Activated CD4-positive, alpha-beta T cell treated with anti-CD3 and anti-CD28 coated beads for 36 hours (primary cell): ENCODE results near the gene NMS. TPM values are rescaled to one million over a fixed set of nuclear protein-coding genes. Genes with fewer than 3 reads are reported as not detected.
"Not testable (repeated sequence)": the region's sequence is repeated elsewhere in the genome, so short reads cannot be mapped to it uniquely, and the experiment has no call there.

Experiments
- ATAC-seq: fragments of 200-7000 bp; cut with Tn5 transposase; one replicate; pipeline ENCODE4 v1.10.0; 2021; ENCODE audit warnings: mild to moderate bottlenecking, moderate library complexity
- CTCF ChIA-PET: fragments of 350-600 bp; sonication (Branson Sonifier 250); formaldehyde crosslinking; loops from one replicate; lab custom pipeline; 2021; ENCODE audit warnings: antibody characterized with exemption; lab: Charles Lee
- POLR2A ChIA-PET: fragments of 350-600 bp; sonication (Branson Sonifier 250); formaldehyde crosslinking; loops from one replicate; lab custom pipeline; 2021; ENCODE audit warnings: antibody characterized with exemption, inconsistent platforms; lab: Charles Lee
- DNase-seq: peaks from one replicate; pipeline ENCODE4 v3.0.0-alpha.2; 2020
- H3K27ac Mint-ChIP-seq: one replicate; pipeline ENCODE4 v1.8.0; 2021; ENCODE audit warnings: mixed read lengths
- H3K27me3 Mint-ChIP-seq: one replicate; pipeline ENCODE4 v1.8.0; 2021; ENCODE audit warnings: mixed read lengths
- H3K36me3 Mint-ChIP-seq: one replicate; pipeline ENCODE4 v1.8.0; 2021; ENCODE audit warnings: low read depth, mixed read lengths
- H3K4me1 Mint-ChIP-seq: one replicate; pipeline ENCODE4 v1.8.0; 2021; ENCODE audit warnings: mixed read lengths
- H3K4me3 Mint-ChIP-seq: one replicate; pipeline ENCODE4 v1.8.0; 2021; ENCODE audit warnings: mild to moderate bottlenecking, moderate library complexity, mixed read lengths
- H3K9me3 Mint-ChIP-seq: one replicate; pipeline ENCODE4 v1.8.0; 2021; ENCODE audit warnings: low read depth, mixed read lengths
- intact Hi-C, 2 experiments: fragments of 100-400 bp; cut with DNase I in 1 of 2; cut with micrococcal nuclease in 1 of 2; formaldehyde crosslinking; loops; one replicate each; pipeline versions ENCODE4 v1.14.2 to v1.15.1; 2022 to 2024; cut with DNase I, micrococcal nuclease
- total RNA-seq, 2 experiments: library from RNA; stranded (reverse); gene quantifications; one replicate each; pipeline ENCODE4 v1.2.3, GENCODE V29; 2021

The NMS gene
- total RNA-seq, 2 experiments from 2014 or later, result not detected

DNA sequence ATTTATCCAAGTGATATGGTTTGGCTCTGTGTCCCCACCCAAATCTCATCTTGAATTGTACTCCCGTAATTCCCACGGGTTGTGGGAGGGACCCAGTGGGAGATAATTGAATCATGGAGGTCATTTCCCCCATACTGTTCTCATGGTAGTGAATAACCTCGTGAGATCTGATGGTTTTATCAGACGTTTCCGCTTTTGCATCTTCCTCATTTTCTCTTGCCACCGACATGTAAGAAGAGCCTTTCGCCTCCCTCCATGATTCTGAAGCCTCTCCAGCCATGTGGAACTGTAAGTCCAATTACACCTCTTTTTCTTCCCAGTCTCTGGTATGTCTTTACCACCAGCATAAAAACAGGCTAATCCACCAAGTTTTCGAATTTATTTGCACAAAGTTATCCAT is 32.5 kb upstream of the NMS start:
- ChIA-PET POLR2A (no interaction called here), CTCF (no interaction called here)
- ATAC-seq, result no peak
- H3K27ac Mint-ChIP-seq, result no peak overlapping the region
- H3K27me3 Mint-ChIP-seq, result peaks cover 9% of the 10 kb centered on the region
- H3K9me3 Mint-ChIP-seq, result no peaks in the 10 kb centered on the region
- H3K36me3 Mint-ChIP-seq, result no peaks in the 10 kb centered on the region
- H3K4me1 Mint-ChIP-seq, result no peaks in the 10 kb centered on the region
- no peak overlapping the region for H3K4me3 Mint-ChIP-seq
- no peak for DNase-seq
- intact Hi-C loops, result no loop called here

DNA sequence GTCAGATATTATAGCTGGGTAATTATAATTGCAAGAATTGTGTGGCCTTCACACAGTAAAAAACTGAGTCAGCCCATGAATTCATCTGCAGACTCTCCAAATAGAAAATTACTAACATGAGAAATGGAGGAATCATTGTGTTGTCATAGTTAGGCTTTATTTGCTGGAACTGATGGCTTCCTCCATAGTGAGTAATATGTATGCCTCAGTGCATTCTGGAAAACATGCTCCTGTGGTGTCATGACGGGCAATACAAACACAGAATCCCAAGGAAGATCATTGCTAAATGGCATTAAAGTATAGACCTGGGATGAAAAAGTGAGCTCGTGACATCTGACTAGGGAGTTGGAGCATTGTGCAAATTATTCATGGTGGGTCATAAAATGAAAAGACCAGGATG is 23.6 kb upstream of the NMS start:
- intact Hi-C loops, result no loop called here
- Mint-ChIP-seq H3K27ac (no peak overlapping the region), H3K4me1 (no peaks in the 10 kb centered on the region), H3K27me3 (no peaks in the 10 kb centered on the region), H3K36me3 (no peaks in the 10 kb centered on the region), H3K4me3 (no peak overlapping the region), H3K9me3 (no peaks in the 10 kb centered on the region)
- ATAC-seq (no peak), DNase-seq (no peak)
- ChIA-PET POLR2A (no interaction called here), CTCF (interaction anchor here (0.7 kb wide), 1 partner anchor 226 kb away, joined by 4 read pairs; no protein-coding TSS in a partner anchor)

DNA sequence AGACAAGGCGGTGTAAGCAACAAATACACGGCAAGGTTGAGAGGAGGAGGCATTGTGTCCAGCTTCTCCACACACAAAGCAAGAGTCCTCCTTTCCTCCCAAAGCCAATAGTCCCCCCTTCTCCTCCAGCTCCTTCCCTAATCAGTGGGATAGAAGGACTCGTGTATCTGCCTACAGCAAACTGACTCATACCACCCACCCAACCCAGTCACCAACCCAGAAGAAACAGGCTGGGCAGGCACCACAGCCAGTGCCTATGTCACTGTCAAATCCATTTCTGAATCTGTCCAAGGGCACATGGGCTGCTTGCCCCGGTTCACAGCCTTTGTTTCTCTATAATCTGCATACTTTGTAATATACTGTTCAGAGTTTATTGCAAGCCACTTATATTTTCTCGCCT is 19.2 kb upstream of the NMS start:
- ChIA-PET CTCF (interaction anchor here (1.0 to 1.5 kb wide), 2 partner anchors 35 to 70 kb away, joined by 3 to 5 read pairs; no protein-coding TSS in a partner anchor), POLR2A (interaction anchor here (0.6 kb wide), 1 partner anchor 12 kb away, joined by 5 read pairs; no protein-coding TSS in a partner anchor)
- no peak for ATAC-seq
- H3K4me3 Mint-ChIP-seq, result no peak overlapping the region
- no peaks in the 10 kb centered on the region for H3K4me1 Mint-ChIP-seq
- DNase-seq, result peak; percentile 13
- no peaks in the 10 kb centered on the region for H3K27me3 Mint-ChIP-seq
- H3K9me3 Mint-ChIP-seq, result peaks cover 3% of the 10 kb centered on the region
- intact Hi-C loops, result no loop called here
- no peak overlapping the region for H3K27ac Mint-ChIP-seq
- no peaks in the 10 kb centered on the region for H3K36me3 Mint-ChIP-seq

GRCh38 chr2:100451734-100452133 is 18.5 kb upstream of the NMS start:
- no peak for DNase-seq
- POLR2A ChIA-PET, result no interaction called here
- CTCF ChIA-PET, result interaction anchor here (0.6 to 1.5 kb wide), 4 partner anchors 17 to 111 kb away, joined by 3 read pairs; no protein-coding TSS in a partner anchor
- no peak overlapping the region for H3K27ac Mint-ChIP-seq
- intact Hi-C loops, result no loop called here
- no peaks in the 10 kb centered on the region for H3K4me1 Mint-ChIP-seq
- no peak for ATAC-seq
- peaks cover 5% of the 10 kb centered on the region for H3K9me3 Mint-ChIP-seq
- H3K4me3 Mint-ChIP-seq, result no peak overlapping the region
- no peaks in the 10 kb centered on the region for H3K27me3 Mint-ChIP-seq
- no peaks in the 10 kb centered on the region for H3K36me3 Mint-ChIP-seq

DNA sequence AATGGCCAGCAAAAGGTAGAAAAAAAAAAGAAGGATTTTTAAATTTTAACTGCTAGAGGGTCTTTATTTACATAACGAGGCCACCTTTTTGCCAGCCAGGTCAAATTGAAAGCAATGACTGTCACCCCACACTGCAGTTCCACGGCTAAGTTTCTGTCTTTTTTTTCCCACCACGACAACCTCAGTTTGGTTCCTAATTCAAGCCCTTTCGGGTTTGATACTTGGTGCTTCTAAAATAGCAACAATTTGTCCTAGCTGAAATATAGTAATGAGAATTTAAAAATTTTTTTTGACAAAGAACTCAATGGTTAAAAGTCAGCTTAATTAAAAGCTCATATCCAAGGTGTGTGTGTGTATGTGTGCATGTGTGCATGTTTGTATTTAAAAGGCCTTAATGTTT is 16.4 kb upstream of the NMS start:
- Mint-ChIP-seq H3K4me1 (no peaks in the 10 kb centered on the region), H3K4me3 (no peak overlapping the region), H3K36me3 (no peaks in the 10 kb centered on the region), H3K9me3 (peaks cover 10% of the 10 kb centered on the region), H3K27ac (no peak overlapping the region), H3K27me3 (no peaks in the 10 kb centered on the region)
- CTCF ChIA-PET, result no interaction called here
- intact Hi-C loops, result no loop called here
- POLR2A ChIA-PET, result no interaction called here
- no peak for ATAC-seq
- no peak for DNase-seq

DNA sequence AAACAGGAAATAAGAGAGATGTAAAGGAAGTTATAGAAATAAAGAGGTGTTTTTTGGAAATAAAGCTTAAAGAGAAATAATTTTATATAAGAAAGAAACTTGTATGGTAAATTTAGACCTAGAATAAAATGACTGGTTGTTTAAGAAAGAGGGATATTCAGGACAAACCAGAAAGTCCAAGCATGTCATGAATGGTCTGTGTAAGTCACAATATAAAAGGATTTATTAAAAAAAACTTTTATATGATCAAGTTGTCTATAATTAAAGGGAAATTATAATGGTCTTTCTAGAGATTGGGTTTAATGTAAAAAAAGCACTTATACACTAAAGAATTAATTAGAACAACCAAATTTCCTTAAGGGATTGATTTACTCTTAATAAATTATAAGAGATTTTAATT is 13.9 kb upstream of the NMS start:
- ATAC-seq, DNase-seq, H3K4me3 Mint-ChIP-seq, H3K27ac Mint-ChIP-seq, H3K27me3 Mint-ChIP-seq, H3K4me1 Mint-ChIP-seq, intact Hi-C loops, H3K36me3 Mint-ChIP-seq: not testable (repeated sequence)
- H3K9me3 Mint-ChIP-seq, result peaks cover 14% of the 10 kb centered on the region
- CTCF ChIA-PET, result interaction anchor here (0.6 kb wide), 1 partner anchor 75 kb away, joined by 3 read pairs; no protein-coding TSS in a partner anchor
- POLR2A ChIA-PET, result interaction anchor here (0.7 kb wide), 1 partner anchor 8 kb away, joined by 3 read pairs; no protein-coding TSS in a partner anchor

- ATAC-seq (no peak), DNase-seq (no peak)
- no peak overlapping the region for H3K4me3 Mint-ChIP-seq
- H3K27ac Mint-ChIP-seq, result no peak overlapping the region
- intact Hi-C loops, result no loop called here
- peaks cover 11% of the 10 kb centered on the region for H3K9me3 Mint-ChIP-seq
- H3K27me3 Mint-ChIP-seq, result peaks cover 18% of the 10 kb centered on the region
- H3K4me1 Mint-ChIP-seq, result no peaks in the 10 kb centered on the region
- CTCF ChIA-PET, result interaction anchor here (0.6 to 1.4 kb wide), 4 partner anchors 10 to 747 kb away, joined by 3 to 4 read pairs (median 4); no protein-coding TSS in a partner anchor
- POLR2A ChIA-PET, result no interaction called here
- peaks cover 2% of the 10 kb centered on the region for H3K36me3 Mint-ChIP-seq
These were observed 9.3 kb upstream of the NMS start for GRCh38 chr2:100460904-100461530.

GRCh38 chr2:100470898-100471514 is 724 bp downstream of the NMS start:
- Mint-ChIP-seq H3K27ac (no peak overlapping the region), H3K9me3 (no peaks in the 10 kb centered on the region), H3K4me3 (no peak overlapping the region), H3K27me3 (peaks cover 28% of the 10 kb centered on the region), H3K36me3 (no peaks in the 10 kb centered on the region), H3K4me1 (no peaks in the 10 kb centered on the region)
- no peak for ATAC-seq
- ChIA-PET POLR2A (no interaction called here), CTCF (interaction anchor here (0.6 to 1.2 kb wide), 2 partner anchors 10 to 40 kb away, joined by 3 read pairs; no protein-coding TSS in a partner anchor)
- DNase-seq, result peak; percentile 36
- intact Hi-C loops, result no loop called here

DNA sequence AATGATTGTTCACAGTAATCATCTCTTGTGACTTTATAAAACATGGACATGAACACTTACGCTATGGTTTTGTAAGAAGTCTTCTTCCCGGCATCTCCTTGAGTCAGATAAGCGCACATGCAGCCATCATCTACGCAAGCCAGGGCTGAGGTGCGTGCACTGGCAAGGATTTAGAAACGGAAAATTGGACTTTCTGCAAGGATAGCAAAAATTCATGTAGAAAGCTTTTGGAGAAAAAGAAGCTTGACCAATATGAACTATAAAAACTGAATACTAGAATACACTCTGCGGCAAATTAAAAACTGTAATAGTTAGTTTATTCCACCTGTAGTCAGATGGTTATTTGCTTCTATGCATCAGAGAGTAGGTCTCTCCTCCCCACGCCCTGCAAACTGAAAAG is 6.3 kb downstream of the NMS start:
- ChIA-PET POLR2A (no interaction called here), CTCF (interaction anchor here (1.7 kb wide), 1 partner anchor 15 kb away, joined by 4 read pairs; no protein-coding TSS in a partner anchor)
- Mint-ChIP-seq H3K4me3 (no peak overlapping the region), H3K27me3 (peaks cover 11% of the 10 kb centered on the region), H3K36me3 (no peaks in the 10 kb centered on the region), H3K27ac (no peak overlapping the region), H3K9me3 (no peaks in the 10 kb centered on the region), H3K4me1 (no peaks in the 10 kb centered on the region)
- ATAC-seq (no peak), DNase-seq (no peak)
- intact Hi-C loops, result no loop called here

GRCh38 chr2:100482741-100483140 is 12.5 kb downstream of the NMS start:
- intact Hi-C loops, result no loop called here
- DNase-seq, result peak; percentile 12
- Mint-ChIP-seq H3K36me3 (no peaks in the 10 kb centered on the region), H3K9me3 (peaks cover 4% of the 10 kb centered on the region), H3K27me3 (peaks cover 2% of the 10 kb centered on the region), H3K27ac (no peak overlapping the region), H3K4me1 (no peaks in the 10 kb centered on the region), H3K4me3 (no peak overlapping the region)
- ChIA-PET POLR2A (no interaction called here), CTCF (no interaction called here)
- no peak for ATAC-seq

- ChIA-PET POLR2A (no interaction called here), CTCF (no interaction called here)
- Mint-ChIP-seq H3K36me3 (no peaks in the 10 kb centered on the region), H3K4me1 (no peaks in the 10 kb centered on the region), H3K9me3 (peaks cover 4% of the 10 kb centered on the region), H3K27me3 (peaks cover 2% of the 10 kb centered on the region), H3K27ac (no peak overlapping the region), H3K4me3 (no peak overlapping the region)
- ATAC-seq (no peak), DNase-seq (no peak)
- intact Hi-C loops, result no loop called here
These were observed 13.6 kb downstream of the NMS start for GRCh38 chr2:100483895-100484294.

GRCh38 chr2:100484390-100484789 is 14.1 kb downstream of the NMS start:
- intact Hi-C loops, result no loop called here
- DNase-seq (no peak), ATAC-seq (no peak)
- CTCF ChIA-PET, result no interaction called here
- Mint-ChIP-seq H3K4me1 (no peaks in the 10 kb centered on the region), H3K27me3 (peaks cover 2% of the 10 kb centered on the region), H3K27ac (no peak overlapping the region), H3K9me3 (peaks cover 4% of the 10 kb centered on the region), H3K4me3 (no peak overlapping the region), H3K36me3 (no peaks in the 10 kb centered on the region)
- POLR2A ChIA-PET, result no interaction called here
